ENCODE data around the gene CDS1.
"Not testable (repeated sequence)": the region's sequence is repeated elsewhere in the genome, so short reads cannot be mapped to it uniquely, and the experiment has no call there.

The CDS1 gene

GRCh38 chr4:84611531-84611930 lies 28.6 kb downstream of the CDS1 start:
- DNase-seq (ENCODE audit: low spot score): no peak

GRCh38 chr4:84614891-84615290 lies 32.0 kb downstream of the CDS1 start:
- DNase-seq (ENCODE audit: low spot score): no peak

- no peak for DNase-seq (ENCODE audit: low spot score)
Measured at GRCh38 chr4:84615355-84615754, 32.4 kb downstream of the CDS1 start.

GRCh38 chr4:84622959-84623358 lies 40.0 kb downstream of the CDS1 start:
- no peak for DNase-seq (ENCODE audit: low spot score)

- no peak for DNase-seq (ENCODE audit: low spot score)
Measured at GRCh38 chr4:84623661-84624060, 40.7 kb downstream of the CDS1 start.

- DNase-seq (ENCODE audit: low spot score): no peak
Measured at GRCh38 chr4:84626673-84627072, 43.7 kb downstream of the CDS1 start.

- no peak for DNase-seq (ENCODE audit: low spot score)
Measured at GRCh38 chr4:84631573-84631972, 48.6 kb downstream of the CDS1 start.

GRCh38 chr4:84632092-84632491 lies 49.2 kb downstream of the CDS1 start:
- no peak for DNase-seq (ENCODE audit: low spot score)

GRCh38 chr4:84634961-84635360 lies 52.0 kb downstream of the CDS1 start:
- DNase-seq (ENCODE audit: low spot score): no peak

- DNase-seq (ENCODE audit: low spot score): no peak
Measured at GRCh38 chr4:84638092-84638491, 55.2 kb downstream of the CDS1 start.

- peak; percentile 6 for DNase-seq (ENCODE audit: low spot score)
Measured at GRCh38 chr4:84639145-84639544, 56.2 kb downstream of the CDS1 start.

- no peak for DNase-seq (ENCODE audit: low spot score)
Measured at GRCh38 chr4:84644087-84644486, 61.2 kb downstream of the CDS1 start.

GRCh38 chr4:84647312-84647884 lies 64.5 kb downstream of the CDS1 start:
- no peak for DNase-seq (ENCODE audit: low spot score)

- no peak for DNase-seq (ENCODE audit: low spot score)
Measured at GRCh38 chr4:84648178-84648577, 65.3 kb downstream of the CDS1 start.

GRCh38 chr4:84648863-84649647 lies 66.1 kb downstream of the CDS1 start:
- no peak for DNase-seq (ENCODE audit: low spot score)

GRCh38 chr4:84651499-84651898 lies 68.6 kb downstream of the CDS1 start:
- no peak for DNase-seq (ENCODE audit: low spot score)

GRCh38 chr4:84652478-84652877 lies 69.6 kb downstream of the CDS1 start:
- no peak for DNase-seq (ENCODE audit: low spot score)

- DNase-seq (ENCODE audit: low spot score): no peak
Measured at GRCh38 chr4:84660606-84661005, 77.7 kb downstream of the CDS1 start.

- no peak for DNase-seq (ENCODE audit: low spot score)
Measured at GRCh38 chr4:84661191-84661939, 78.4 kb downstream of the CDS1 start.

GRCh38 chr4:84664767-84665166 lies 81.8 kb downstream of the CDS1 start:
- not testable (repeated sequence) for DNase-seq (ENCODE audit: low spot score)

- DNase-seq (ENCODE audit: low spot score): no peak
Measured at GRCh38 chr4:84666439-84666838, 83.5 kb downstream of the CDS1 start.

GRCh38 chr4:84669201-84669600 lies 86.3 kb downstream of the CDS1 start:
- no peak for DNase-seq (ENCODE audit: low spot score)

GRCh38 chr4:84672177-84672576 lies 89.2 kb downstream of the CDS1 start:
- DNase-seq (ENCODE audit: low spot score): no peak

All from NAMALWA (cell line).